Fibroblast of the conjunctiva (primary cell): Measurements from ENCODE around the gene DLAT.
A peak's percentile ranks its signal among the peaks of the same experiment; 100 is the strongest.
"Not testable (repeated sequence)": the region's sequence is repeated elsewhere in the genome, so short reads cannot be mapped to it uniquely, and the experiment has no call there.

ENCODE experiments used
- DNase-seq: peaks from one replicate; pipeline ENCODE4 v3.0.0-alpha.2; 2010; ENCODE audit warnings: low read depth

DLAT gene

DNA sequence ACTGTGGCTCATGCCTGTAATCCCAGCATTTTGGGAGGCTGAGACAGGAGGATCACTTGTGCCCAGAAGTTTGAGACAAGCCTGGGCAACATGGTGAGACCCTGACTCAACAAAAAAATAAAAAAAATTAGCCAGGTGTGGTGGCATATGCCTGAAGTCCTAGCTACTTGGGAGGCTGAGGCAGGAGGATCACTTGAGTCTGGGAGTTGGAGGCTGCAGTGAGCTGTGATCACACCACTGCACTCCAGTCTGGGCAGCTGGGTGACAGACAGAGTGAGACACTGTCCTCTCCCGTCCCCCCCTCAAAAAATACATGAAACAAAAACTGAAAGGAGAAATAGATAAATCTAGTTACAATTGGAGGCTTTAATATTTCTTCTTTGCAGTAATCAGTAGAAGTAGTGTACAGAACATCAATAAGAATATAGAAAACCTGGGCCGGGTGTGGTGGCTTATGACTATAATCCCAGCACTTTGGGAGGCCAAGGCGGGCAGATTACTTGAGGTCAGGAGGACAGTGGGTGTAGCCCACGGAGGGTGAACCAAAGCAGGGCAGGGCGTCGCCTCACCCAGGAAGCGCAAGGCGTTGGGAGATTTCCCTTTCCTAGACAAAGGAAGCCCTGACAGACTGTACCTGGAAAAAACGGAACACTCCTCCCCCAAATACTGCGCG is 19.6 kb upstream of the DLAT start:
- no peak for DNase-seq

- DNase-seq = not testable (repeated sequence)
Measured at GRCh38 chr11:112006095-112006441, 19.1 kb upstream of the DLAT start.

- DNase-seq = not testable (repeated sequence)
Measured at GRCh38 chr11:112011451-112011850, 13.8 kb upstream of the DLAT start.

GRCh38 chr11:112012874-112013273 is 12.3 kb upstream of the DLAT start:
- peak; percentile 18 for DNase-seq

GRCh38 chr11:112013497-112014164 is 11.6 kb upstream of the DLAT start:
- DNase-seq = no peak

DNA sequence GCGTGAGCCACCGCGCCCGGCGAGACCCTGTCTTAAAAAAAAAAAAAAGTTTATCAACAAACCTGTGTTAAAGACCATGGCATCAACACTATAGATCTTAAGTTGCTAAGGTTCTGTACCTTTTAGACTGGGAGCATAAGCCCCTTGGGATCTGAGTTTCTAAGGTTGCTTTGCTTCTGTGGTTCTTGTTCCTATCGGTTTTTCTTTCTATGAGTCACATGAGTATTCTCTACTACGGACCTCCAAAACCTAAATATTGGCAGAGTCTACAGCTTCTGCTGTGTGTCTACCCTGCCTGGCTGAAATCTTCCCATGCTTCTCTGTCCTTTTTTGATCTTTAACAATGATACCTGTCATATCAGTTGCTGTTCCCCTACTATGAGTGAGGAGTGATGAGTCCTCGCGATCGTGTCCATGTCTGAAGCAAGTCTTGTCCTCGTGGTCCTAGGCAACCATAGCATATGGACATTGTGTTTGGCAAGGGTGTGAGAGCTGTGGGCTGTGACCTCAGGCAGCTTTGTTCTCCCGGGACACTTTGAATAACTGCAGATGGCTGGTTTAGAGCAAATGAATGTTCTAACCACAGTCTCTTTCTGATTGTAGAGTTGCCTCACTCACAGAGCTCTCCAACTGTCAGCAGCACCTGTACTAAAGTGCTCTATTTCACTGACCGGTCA is 9.0 kb upstream of the DLAT start:
- DNase-seq = peak; percentile 63

- DNase-seq = peak; percentile 84
Measured at GRCh38 chr11:112016765-112017376, 8.3 kb upstream of the DLAT start.

GRCh38 chr11:112017538-112017937 is 7.7 kb upstream of the DLAT start:
- peak; percentile 14 for DNase-seq

DNA sequence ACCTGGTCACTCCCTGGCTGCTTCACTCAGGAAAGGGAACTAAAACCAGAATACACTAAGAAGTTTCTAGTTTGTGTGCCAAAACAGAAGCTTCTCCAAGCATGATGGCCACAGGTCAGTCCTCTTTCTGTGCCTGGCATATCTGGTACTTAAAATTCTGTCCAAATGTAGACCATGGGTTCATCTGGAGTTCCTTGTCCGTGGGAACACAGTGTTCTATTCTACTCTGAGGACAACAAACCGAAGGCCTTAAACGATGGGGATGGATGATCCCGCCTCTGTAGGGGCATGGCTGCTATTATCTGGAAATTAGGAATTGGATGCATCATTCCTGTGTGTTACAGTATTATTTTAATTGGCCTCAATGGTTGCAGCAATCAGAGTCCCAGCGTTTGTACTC is 6.1 kb upstream of the DLAT start:
- no peak for DNase-seq

GRCh38 chr11:112023104-112023503 is 2.1 kb upstream of the DLAT start:
- no peak for DNase-seq

GRCh38 chr11:112024178-112024772 is 933 bp upstream of the DLAT start:
- no peak for DNase-seq

DNA sequence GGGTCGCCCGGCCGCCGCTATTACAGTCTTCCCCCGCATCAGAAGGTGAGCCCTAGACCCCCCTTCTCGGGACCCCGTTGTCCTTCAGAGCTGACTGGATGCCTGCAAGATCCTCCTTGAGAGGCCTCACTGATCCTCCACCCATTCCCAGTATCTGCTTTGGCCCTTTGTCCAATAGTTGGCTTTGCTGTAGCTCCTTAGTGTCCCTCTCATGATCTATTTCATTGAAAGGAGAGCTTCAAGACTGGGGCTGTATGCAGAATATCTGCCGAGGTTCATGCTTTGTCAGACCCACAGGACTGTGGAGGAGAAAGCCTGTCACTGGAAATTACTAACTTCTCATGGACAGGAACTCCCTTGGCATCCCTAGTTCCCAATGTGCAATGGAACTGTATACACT is 499 bp downstream of the DLAT start:
- no peak for DNase-seq

GRCh38 chr11:112026784-112027410 is 1.7 kb downstream of the DLAT start:
- not testable (repeated sequence) for DNase-seq

DNA sequence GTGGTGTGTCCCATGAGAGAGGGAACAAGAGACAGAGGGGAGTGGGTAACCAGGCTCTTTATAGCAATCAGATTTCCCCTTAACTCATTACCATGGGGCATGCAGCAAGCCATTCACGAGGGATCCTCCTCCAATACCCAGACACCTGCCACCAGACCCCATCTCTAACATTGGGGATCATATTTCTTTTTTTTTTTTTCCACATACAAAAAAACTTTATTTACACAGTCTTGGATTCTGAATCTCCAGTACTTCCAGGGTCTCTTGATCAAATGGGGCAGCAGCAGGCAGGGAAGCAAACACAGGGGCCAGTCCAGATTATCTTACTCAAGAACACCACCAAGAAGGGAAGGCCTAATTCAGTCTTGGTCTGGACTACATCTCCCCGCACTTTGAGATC is 4.3 kb downstream of the DLAT start:
- DNase-seq = no peak

GRCh38 chr11:112033902-112034301 is 8.7 kb downstream of the DLAT start:
- DNase-seq = no peak

GRCh38 chr11:112037527-112037926 is 12.3 kb downstream of the DLAT start:
- DNase-seq = no peak

GRCh38 chr11:112042161-112042960 is 17.2 kb downstream of the DLAT start:
- no peak for DNase-seq

GRCh38 chr11:112042961-112043304 is 17.7 kb downstream of the DLAT start:
- no peak for DNase-seq

GRCh38 chr11:112044961-112045360 is 19.8 kb downstream of the DLAT start:
- DNase-seq = no peak

GRCh38 chr11:112046647-112047046 is 21.4 kb downstream of the DLAT start:
- not testable (repeated sequence) for DNase-seq

DNA sequence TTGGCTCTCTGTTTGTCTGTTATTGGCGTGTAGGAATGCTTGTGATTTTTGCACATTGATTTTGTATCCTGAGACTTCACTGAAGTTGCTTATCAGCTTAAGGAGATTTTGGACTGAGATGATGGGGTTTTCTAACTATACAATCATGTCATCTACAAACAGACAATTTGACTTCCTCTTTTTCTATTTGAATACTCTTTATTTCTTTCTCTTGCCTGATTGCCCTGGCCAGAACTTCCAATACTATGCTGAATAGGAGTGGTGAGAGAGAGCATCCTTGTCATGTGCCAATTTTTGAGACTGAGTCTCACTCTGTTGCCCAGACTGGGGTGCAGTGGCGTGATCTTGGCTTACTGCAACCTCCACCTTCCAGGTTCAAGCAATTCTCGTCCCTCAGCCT is 23.0 kb downstream of the DLAT start:
- DNase-seq = not testable (repeated sequence)
